Astrocyte (in vitro differentiated cells and primary cell): ENCODE measurements around the gene SRMS.

Source experiments
- EZH2 ChIP-seq: IDR thresholded peaks from 2 replicates; pipeline ENCODE4 v1.6.1; 2012; ENCODE audit warnings: mild to moderate bottlenecking, low read length, inconsistent platforms; ENCODE audit not compliant: insufficient read depth
- TF ChIP-seq, protein P1 (sequence below): IDR thresholded peaks from 2 replicates; pipeline ENCODE4 v1.5.1; 2011; ENCODE audit warnings: low read depth, mild to moderate bottlenecking, inconsistent platforms, low read length, moderate library complexity; ENCODE audit not compliant: insufficient read depth

DNA sequence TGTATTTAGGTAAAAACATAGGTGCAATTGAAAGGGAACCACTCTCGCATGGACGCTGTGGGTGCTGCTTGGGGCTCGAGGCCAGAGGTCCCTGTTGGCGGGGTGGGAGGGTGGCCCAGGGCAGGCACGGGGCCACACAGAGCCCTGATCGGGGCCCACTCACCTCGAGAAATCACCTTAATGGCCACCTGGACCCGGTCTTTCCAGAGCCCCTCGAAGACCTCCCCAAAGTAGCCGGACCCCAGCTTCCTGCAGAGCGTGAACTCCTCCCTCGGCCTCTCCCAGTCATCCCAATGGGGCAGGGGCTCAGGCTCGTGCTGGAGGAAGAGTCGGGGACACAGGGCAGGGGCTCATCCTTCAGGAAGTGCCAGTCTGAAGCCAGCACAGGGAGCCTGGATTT is 14.2 kb downstream of the SRMS start:
- TF ChIP-seq, protein P1, sequence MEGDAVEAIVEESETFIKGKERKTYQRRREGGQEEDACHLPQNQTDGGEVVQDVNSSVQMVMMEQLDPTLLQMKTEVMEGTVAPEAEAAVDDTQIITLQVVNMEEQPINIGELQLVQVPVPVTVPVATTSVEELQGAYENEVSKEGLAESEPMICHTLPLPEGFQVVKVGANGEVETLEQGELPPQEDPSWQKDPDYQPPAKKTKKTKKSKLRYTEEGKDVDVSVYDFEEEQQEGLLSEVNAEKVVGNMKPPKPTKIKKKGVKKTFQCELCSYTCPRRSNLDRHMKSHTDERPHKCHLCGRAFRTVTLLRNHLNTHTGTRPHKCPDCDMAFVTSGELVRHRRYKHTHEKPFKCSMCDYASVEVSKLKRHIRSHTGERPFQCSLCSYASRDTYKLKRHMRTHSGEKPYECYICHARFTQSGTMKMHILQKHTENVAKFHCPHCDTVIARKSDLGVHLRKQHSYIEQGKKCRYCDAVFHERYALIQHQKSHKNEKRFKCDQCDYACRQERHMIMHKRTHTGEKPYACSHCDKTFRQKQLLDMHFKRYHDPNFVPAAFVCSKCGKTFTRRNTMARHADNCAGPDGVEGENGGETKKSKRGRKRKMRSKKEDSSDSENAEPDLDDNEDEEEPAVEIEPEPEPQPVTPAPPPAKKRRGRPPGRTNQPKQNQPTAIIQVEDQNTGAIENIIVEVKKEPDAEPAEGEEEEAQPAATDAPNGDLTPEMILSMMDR, result no peak
- no peak for TF ChIP-seq EZH2
